Left lung (tissue), 10 donors: ENCODE results near the gene COL5A1. TPM values are rescaled to one million over a fixed set of nuclear protein-coding genes. Genes with fewer than 3 reads are reported as not detected.
A peak's percentile ranks its signal among the peaks of the same experiment; 100 is the strongest.

ENCODE experiments used
- ATAC-seq: fragments of 200-7000 bp; cut with Tn5 transposase; one replicate; pipeline ENCODE4 v1.9.1; 2020; ENCODE audit warnings: moderate library complexity
- DNase-seq, 4 donors: peaks; one replicate each; pipeline ENCODE4 v3.0.0-alpha.2; 2013 to 2020
- H3K27ac ChIP-seq, 2 donors: fragments of 200-600 bp; sonication (generic) in 1 of 2; one replicate each; pipeline versions ENCODE4 v1.5.0 to v1.8.0; 2020 to 2021
- H3K27me3 ChIP-seq, 2 donors: fragments of 200-600 bp; sonication (generic) in 1 of 2; one replicate each; pipeline versions ENCODE4 v1.5.0 to v1.8.0; 2020 to 2021
- H3K36me3 ChIP-seq, 2 donors: fragments of 200-600 bp; sonication (generic) in 1 of 2; one replicate each; pipeline versions ENCODE4 v1.5.0 to v1.8.0; 2020 to 2021
- H3K4me1 ChIP-seq, 2 donors: fragments of 200-600 bp; one replicate each; pipeline ENCODE4 v1.8.0; 2021
- H3K4me3 ChIP-seq, 2 donors: fragments of 200-600 bp; sonication (generic) in 1 of 2; one replicate each; pipeline versions ENCODE4 v1.5.0 to v1.8.0; 2020 to 2021; ENCODE audit warnings: mild to moderate bottlenecking in 1 of 2
- H3K9me3 ChIP-seq, 2 donors: fragments of 200-600 bp; sonication (generic) in 1 of 2; one replicate each; pipeline versions ENCODE4 v1.5.0 to v1.8.0; 2020 to 2021
- CTCF ChIP-seq, 2 donors: fragments of 200-600 bp; sonication (generic) in 1 of 2; IDR thresholded peaks; one replicate each; pipeline versions ENCODE4 v1.5.0 to v1.8.0; 2021; ENCODE audit warnings: antibody characterized with exemption in 2 of 2
- intact Hi-C, 2 donors: fragments of 100-400 bp; cut with DNase I; formaldehyde crosslinking; loops; one replicate each; pipeline versions ENCODE4 v1.11.2 to v1.14.2; 2022
- polyA plus RNA-seq, 6 donors: library from polyadenylated mRNA; unstranded; fragments of 120-200 nt; gene quantifications; one replicate each; pipeline ENCODE4 v1.2.1, GENCODE V29; 2013; ENCODE audit not compliant: insufficient read length in 6 of 6
- total RNA-seq, 2 donors: library from RNA; stranded (reverse); fragmentation: NEBNext Ultra II Directional; extraction: Animal tissue kit (Norgen Biotek cat#: 25700); gene quantifications; one replicate each; pipeline ENCODE4 v1.2.1, GENCODE V29; 2021
- donor health status: DM: no; HTN: yes; CAD: no.
- donor health status: DM: no; HTN: no; CAD: no.

The COL5A1 gene
- total and polyA plus RNA-seq, 8 donors: 168 to 357 (median 213) TPM

DNA sequence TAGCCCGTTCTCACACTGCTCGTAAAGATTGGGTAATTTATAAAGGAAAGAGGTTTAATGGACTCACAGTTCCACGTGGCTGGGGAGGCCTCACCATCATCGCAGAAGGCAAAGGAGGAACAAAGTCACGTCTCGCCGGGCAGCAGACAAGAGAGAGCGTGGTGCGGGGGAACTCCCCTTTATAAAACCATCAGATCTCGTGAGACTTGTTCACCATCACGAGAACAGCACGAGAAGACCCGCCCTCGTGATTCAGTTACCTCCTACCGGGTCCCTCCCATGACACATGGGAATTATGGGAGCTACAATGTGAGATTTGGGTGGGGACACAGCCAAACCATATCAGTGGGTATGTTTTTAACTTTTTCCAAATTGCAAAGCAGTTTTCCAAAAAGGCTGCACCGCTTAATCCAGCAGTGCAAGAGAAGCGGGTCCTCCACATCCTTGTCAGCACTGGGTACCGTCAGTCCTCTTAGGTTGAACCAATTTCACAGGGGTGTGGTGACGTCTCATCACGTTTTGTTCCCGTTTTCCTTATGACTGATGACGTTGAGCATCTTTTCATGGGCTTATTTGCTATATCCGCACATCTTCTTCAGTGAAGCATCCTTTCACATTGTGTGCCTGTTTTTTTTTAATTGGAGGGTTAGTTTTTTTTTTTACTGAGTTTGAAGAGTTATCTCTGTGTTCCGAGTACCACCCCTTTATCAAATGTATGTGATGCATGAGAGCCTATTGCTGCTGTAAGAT, 231.1 kb downstream of the COL5A1 start:
- no peaks in the 10 kb centered on the region for H3K36me3 ChIP-seq
- H3K4me3 ChIP-seq: no peak overlapping the region
- H3K4me1 ChIP-seq: peaks cover 5 to 6% of the 10 kb centered on the region in 2 donors
- no peak for TF ChIP-seq CTCF (IDR thresholded peaks at IDR 0.05)
- peaks cover 0 to 21% of the 10 kb centered on the region in 2 donors for H3K27me3 ChIP-seq
- H3K27ac ChIP-seq: no peak overlapping the region
- intact Hi-C loops: no loop called here
- ATAC-seq (no peak), DNase-seq (no peak)
- H3K9me3 ChIP-seq: no peaks in the 10 kb centered on the region

- no peak for DNase-seq
- TF ChIP-seq CTCF (IDR thresholded peaks at IDR 0.05): no peak
- intact Hi-C loops: no loop called here
Observed at GRCh38 chr9:134875371-134875770, 233.8 kb downstream of the COL5A1 start.

GRCh38 chr9:134877541-134877940, 235.9 kb downstream of the COL5A1 start:
- Histone ChIP-seq H3K27me3 (peaks cover 0 to 21% of the 10 kb centered on the region in 2 donors), H3K36me3 (no peaks in the 10 kb centered on the region), H3K27ac (no peak overlapping the region), H3K9me3 (no peaks in the 10 kb centered on the region), H3K4me1 (peaks cover 0 to 5% of the 10 kb centered on the region in 2 donors), H3K4me3 (no peak overlapping the region)
- no peak for ATAC-seq
- DNase-seq: no peak
- TF ChIP-seq CTCF (IDR thresholded peaks at IDR 0.05): no peak
- intact Hi-C loops: no loop called here

More at GRCh38 chr9:134875371-134875770, 233.8 kb downstream of the COL5A1 start:
- Histone ChIP-seq H3K27ac (no peak overlapping the region), H3K36me3 (no peaks in the 10 kb centered on the region), H3K27me3 (peaks cover 0 to 16% of the 10 kb centered on the region in 2 donors), H3K4me1 (peaks cover 5 to 6% of the 10 kb centered on the region in 2 donors), H3K4me3 (no peak overlapping the region), H3K9me3 (no peaks in the 10 kb centered on the region)
- ATAC-seq: peak; percentile 10

- DNase-seq: peak in 1 of 4 donors; percentile 50
- intact Hi-C loops: no loop called here
- H3K4me3 ChIP-seq: no peak overlapping the region
- peaks cover 0 to 21% of the 10 kb centered on the region in 2 donors for H3K27me3 ChIP-seq
- ATAC-seq: no peak
- no peak overlapping the region for H3K27ac ChIP-seq
- no peak for TF ChIP-seq CTCF (IDR thresholded peaks at IDR 0.05)
- no peaks in the 10 kb centered on the region for H3K9me3 ChIP-seq
- peaks cover 0 to 5% of the 10 kb centered on the region in 2 donors for H3K4me1 ChIP-seq
- H3K36me3 ChIP-seq: no peaks in the 10 kb centered on the region
Observed at GRCh38 chr9:134879664-134880483, 238.3 kb downstream of the COL5A1 start.
